GM12878 (cell line): ENCODE data around the gene DIS3L2.

ENCODE experiments used
- CBFB ChIP-seq: IDR thresholded peaks from 2 replicates; pipeline ENCODE4 v1.6.1; 2016; ENCODE audit warnings: antibody characterized with exemption, low read depth
- CEBPZ ChIP-seq: fragments of 150-350 bp; IDR thresholded peaks from 2 replicates; pipeline ENCODE4 v1.6.1; 2016; ENCODE audit warnings: low read depth, low read length
- CHD4 ChIP-seq: fragments of 200-600 bp; sonication (generic); IDR thresholded peaks from 2 replicates; pipeline ENCODE4 v1.6.1; 2016; ENCODE audit warnings: mild to moderate bottlenecking
- CTCF ChIP-seq, 3 experiments: IDR thresholded peaks in 2 of 3; conservative IDR thresholded peaks in 1 of 3; 2 replicates each; pipeline ENCODE4 v1.5.1; 2011; ENCODE audit warnings: low read depth in 3 of 3, low read length in 3 of 3, mild to moderate bottlenecking in 3 of 3, control low read depth in 2 of 3, moderate library complexity in 2 of 3, inconsistent platforms in 1 of 3, mixed read lengths in 1 of 3; ENCODE audit not compliant: control insufficient read depth in 2 of 3, insufficient read depth in 1 of 3; ENCODE audit errors: extremely low read depth in 1 of 3
- ELK1 ChIP-seq: IDR thresholded peaks from 2 replicates; pipeline ENCODE4 v1.6.1; 2012; ENCODE audit warnings: low read depth, low read length, improper control_type of control experiment
- IRF3 ChIP-seq: fragments of 450-650 bp; IDR thresholded peaks from 2 replicates; pipeline ENCODE4 v1.6.1; 2014; ENCODE audit warnings: mild to moderate bottlenecking
- POLR2A ChIP-seq: IDR thresholded peaks from 2 replicates; pipeline ENCODE4 v1.6.1; 2011; ENCODE audit warnings: low read depth, mild to moderate bottlenecking, low read length
- SP1 ChIP-seq: IDR thresholded peaks from one replicate; pipeline ENCODE4 v1.6.1; 2011; ENCODE audit warnings: low read depth, low read length
- YY1 ChIP-seq: IDR thresholded peaks from 2 replicates; pipeline ENCODE4 v1.6.1; 2011; ENCODE audit warnings: low read depth, mild to moderate bottlenecking, low read length

GRCh38 chr2:232058931-232059330 lies 97.4 kb downstream of the DIS3L2 start:
- TF ChIP-seq ELK1 = no peak
- no peak for TF ChIP-seq CBFB
- no peak for TF ChIP-seq SP1
- TF ChIP-seq CHD4 = no peak
- TF ChIP-seq POLR2A = no peak
- TF ChIP-seq CTCF (IDR thresholded peaks at IDR 0.05 in 2 of 3, conservative IDR thresholded peaks at IDR 0.05 in 1 of 3; ENCODE audit: control insufficient read depth in 2 of 3, extremely low read depth in 1 of 3, insufficient read depth in 1 of 3, low read depth in 3 of 3, low read length in 3 of 3) = no peak
- no peak for TF ChIP-seq YY1
- no peak for TF ChIP-seq CEBPZ
- TF ChIP-seq IRF3 = no peak
